Transverse colon (tissue), 4 donors: ENCODE results near the gene GNG7. TPM values are rescaled to one million over a fixed set of nuclear protein-coding genes. Genes with fewer than 3 reads are reported as not detected.

ENCODE experiments used
- DNase-seq: peaks from one replicate; pipeline ENCODE4 v3.0.0-alpha.2; 2019
- H3K27ac ChIP-seq, 4 donors: fragments of 200-600 bp; sonication (generic); 2 replicates each; pipeline ENCODE4 v1.5.1; 2016 to 2018; ENCODE audit warnings: inconsistent platforms in 4 of 4
- H3K27me3 ChIP-seq: fragments of 200-600 bp; sonication (generic); 2 replicates; pipeline ENCODE4 v1.5.1; 2017; ENCODE audit warnings: inconsistent platforms
- H3K36me3 ChIP-seq, 4 donors: fragments of 200-600 bp; sonication (generic); 2 replicates each; pipeline ENCODE4 v1.5.1; 2017 to 2019; ENCODE audit warnings: inconsistent platforms in 4 of 4
- H3K4me1 ChIP-seq, 4 donors: fragments of 200-600 bp; sonication (generic); 2 replicates each; pipeline ENCODE4 v1.5.1; 2017 to 2020; ENCODE audit warnings: inconsistent platforms in 4 of 4
- H3K4me3 ChIP-seq, 4 donors: fragments of 200-600 bp; sonication (generic); 1 replicate in 1 of 4; 2 replicates in 3 of 4; pipeline versions ENCODE4 v1.5.1 to v1.6.1; 2017 to 2019; ENCODE audit warnings: inconsistent platforms in 4 of 4
- H3K9me3 ChIP-seq, 2 donors: fragments of 200-600 bp; sonication (generic); 2 replicates each; pipeline ENCODE4 v1.5.1; 2017 to 2019; ENCODE audit warnings: inconsistent platforms in 2 of 2
- EP300 ChIP-seq: sonication (generic); formaldehyde crosslinking; IDR thresholded peaks from one replicate; pipeline ENCODE4 v1.6.1; 2017; ENCODE audit warnings: antibody characterized with exemption, low read depth
- POLR2A ChIP-seq: fragments of 450-650 bp; IDR thresholded peaks from one replicate; pipeline ENCODE4 v1.6.1; 2016; ENCODE audit warnings: antibody characterized with exemption, mild to moderate bottlenecking, moderate library complexity
- POLR2AphosphoS5 ChIP-seq, 3 donors: sonication (generic); formaldehyde crosslinking; IDR thresholded peaks; one replicate each; pipeline ENCODE4 v1.6.1; 2016; ENCODE audit warnings: antibody characterized with exemption in 3 of 3
- WGBS, 2 donors: methylation state at CpG; one replicate each; pipeline ENCODE4 v1.1.5; 2018; ENCODE audit warnings: low coverage in 1 of 2; 5-methylcytosine and 5-hydroxymethylcytosine counted together
- in situ Hi-C, 4 donors: fragments of 200-750 bp; cut with MboI; loops; one replicate each; pipeline versions ENCODE4 v1.15.0 to v1.15.1; 2017; ENCODE audit warnings: low sequenced_read_pairs in 3 of 4, low pct_ligation_motif_present in 1 of 4, low pct_unique_long_range_greater_than_20kb in 1 of 4
- intact Hi-C: fragments of 100-400 bp; cut with DNase I; formaldehyde crosslinking; loops from one replicate; pipeline ENCODE4 v1.15.1; 2023; ENCODE audit warnings: low total_unique reads
- total RNA-seq, 4 donors: library from RNA; depleted of rRNA; stranded (reverse); fragments of >200 nt; gene quantifications; one replicate each; pipeline ENCODE4 v1.1.0, GENCODE V29; 2016
- TF ChIP-seq, protein P1 (sequence below), 5 experiments: fragments of 200-600 bp in 3 of 5; fragments of 450-650 bp in 2 of 5; sonication (generic) in 3 of 5; IDR thresholded peaks; 1 replicate in 2 of 5; 2 replicates in 3 of 5; pipeline ENCODE4 v1.5.1; 2016 to 2017; ENCODE audit warnings: antibody characterized with exemption in 5 of 5, inconsistent platforms in 3 of 5, mild to moderate bottlenecking in 2 of 5, moderate library complexity in 1 of 5

GNG7 gene
- total RNA-seq, 4 donors from 2014 or later, result 1.6 to 13.1 (median 4.0) TPM

DNA sequence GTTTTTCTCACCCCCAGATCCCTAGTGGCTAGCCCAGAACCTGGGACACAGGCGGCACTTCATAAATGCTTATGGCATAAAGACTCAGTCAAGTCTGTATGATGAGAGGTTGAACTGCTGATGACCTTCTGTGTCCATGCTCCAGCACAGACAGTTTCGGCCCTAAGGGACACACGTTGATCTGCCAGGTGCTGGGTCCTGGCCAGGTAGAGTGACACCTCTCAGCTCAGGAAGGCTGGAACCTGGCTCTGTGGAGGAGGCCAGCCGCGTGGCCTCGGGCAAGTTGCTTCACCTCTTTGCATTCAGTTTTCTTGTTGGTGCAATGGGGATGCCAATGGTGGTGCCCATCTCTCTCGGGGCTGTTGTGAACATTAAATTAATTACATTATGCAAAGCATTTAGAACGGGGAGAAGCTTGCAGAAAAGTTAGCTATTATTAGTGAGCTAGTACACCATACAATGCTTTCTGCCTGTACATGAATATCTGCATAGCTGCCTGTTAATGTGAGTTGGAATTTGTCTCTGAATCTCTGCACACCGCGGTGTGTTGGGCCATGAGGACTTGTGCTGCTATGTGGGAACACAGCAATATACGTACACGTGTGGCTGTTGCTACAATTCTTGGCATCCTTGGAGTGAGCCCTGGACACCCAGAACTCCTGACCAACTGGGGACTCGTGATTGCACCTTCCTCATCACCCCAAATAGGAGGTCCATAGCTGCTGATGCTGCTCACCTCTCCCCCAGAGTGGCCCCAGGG lies 218.1 kb downstream of the GNG7 start:
- no peak for DNase-seq
- no peak overlapping the region for H3K4me3 ChIP-seq
- TF ChIP-seq POLR2AphosphoS5 (IDR thresholded peaks at IDR 0.05), result no peak
- TF ChIP-seq, protein P1, sequence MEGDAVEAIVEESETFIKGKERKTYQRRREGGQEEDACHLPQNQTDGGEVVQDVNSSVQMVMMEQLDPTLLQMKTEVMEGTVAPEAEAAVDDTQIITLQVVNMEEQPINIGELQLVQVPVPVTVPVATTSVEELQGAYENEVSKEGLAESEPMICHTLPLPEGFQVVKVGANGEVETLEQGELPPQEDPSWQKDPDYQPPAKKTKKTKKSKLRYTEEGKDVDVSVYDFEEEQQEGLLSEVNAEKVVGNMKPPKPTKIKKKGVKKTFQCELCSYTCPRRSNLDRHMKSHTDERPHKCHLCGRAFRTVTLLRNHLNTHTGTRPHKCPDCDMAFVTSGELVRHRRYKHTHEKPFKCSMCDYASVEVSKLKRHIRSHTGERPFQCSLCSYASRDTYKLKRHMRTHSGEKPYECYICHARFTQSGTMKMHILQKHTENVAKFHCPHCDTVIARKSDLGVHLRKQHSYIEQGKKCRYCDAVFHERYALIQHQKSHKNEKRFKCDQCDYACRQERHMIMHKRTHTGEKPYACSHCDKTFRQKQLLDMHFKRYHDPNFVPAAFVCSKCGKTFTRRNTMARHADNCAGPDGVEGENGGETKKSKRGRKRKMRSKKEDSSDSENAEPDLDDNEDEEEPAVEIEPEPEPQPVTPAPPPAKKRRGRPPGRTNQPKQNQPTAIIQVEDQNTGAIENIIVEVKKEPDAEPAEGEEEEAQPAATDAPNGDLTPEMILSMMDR (IDR thresholded peaks at IDR 0.05), result no peak
- TF ChIP-seq EP300, result no peak
- TF ChIP-seq POLR2A, result no peak
- H3K36me3 ChIP-seq, result no peaks in the 10 kb centered on the region
- H3K4me1 ChIP-seq, result peaks cover 4 to 22% (median 18%) of the 10 kb centered on the region in 4 donors
- peaks cover 5% of the 10 kb centered on the region for H3K27me3 ChIP-seq
- intact Hi-C loops (no loop called here), in situ Hi-C loops (no loop called here)
- peaks cover 6 to 7% of the 10 kb centered on the region in 2 donors for H3K9me3 ChIP-seq
- WGBS, 2 donors, result 86 to 100% methylated on average over 1 to 13 of the region's 13 CpGs
- H3K27ac ChIP-seq, result no peak overlapping the region

DNA sequence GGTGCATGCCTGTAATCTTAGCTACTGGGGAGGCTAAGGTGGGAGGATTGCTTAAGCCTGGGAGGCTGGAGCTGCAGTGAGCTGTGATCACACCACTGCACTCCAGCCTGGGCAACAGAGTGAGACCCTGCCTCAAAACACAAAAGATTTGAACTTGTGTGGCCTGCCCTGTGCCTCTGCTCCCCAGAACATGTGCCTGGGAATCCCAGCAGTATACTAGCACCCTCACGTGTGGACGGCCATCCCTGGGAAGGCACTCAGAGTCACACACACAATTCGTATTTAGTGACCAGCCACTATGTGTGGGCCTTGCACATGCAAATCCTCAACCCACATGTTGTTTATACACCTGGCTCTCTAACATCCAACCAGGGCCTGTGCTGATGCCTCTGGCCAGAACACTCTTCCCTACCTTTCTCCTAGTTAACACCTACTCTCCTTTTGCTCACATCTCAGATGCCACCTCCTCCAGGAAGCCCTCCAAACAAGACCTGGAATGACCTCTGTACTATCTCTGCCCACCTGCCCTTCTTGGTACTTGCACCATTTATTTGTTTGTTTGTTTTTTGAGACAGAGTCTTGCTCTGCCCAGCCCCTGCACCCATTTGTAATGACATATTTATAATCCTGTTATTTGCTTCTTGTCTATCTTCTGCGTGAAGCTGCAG lies 218.9 kb downstream of the GNG7 start:
- no peaks in the 10 kb centered on the region for H3K27me3 ChIP-seq
- DNase-seq, result no peak
- no peaks in the 10 kb centered on the region for H3K36me3 ChIP-seq
- H3K27ac ChIP-seq, result no peak overlapping the region
- peaks cover 3 to 21% (median 18%) of the 10 kb centered on the region in 4 donors for H3K4me1 ChIP-seq
- intact Hi-C loops (no loop called here), in situ Hi-C loops (no loop called here)
- 85% methylated on average over 4 of the region's 4 CpGs; no CpG with 5 or more reads in 1 of the 2 donors for WGBS, 2 donors
- peaks cover 6 to 7% of the 10 kb centered on the region in 2 donors for H3K9me3 ChIP-seq
- no peak for TF ChIP-seq EP300
- TF ChIP-seq POLR2A, result no peak
- TF ChIP-seq POLR2AphosphoS5 (IDR thresholded peaks at IDR 0.05), result no peak
- TF ChIP-seq, protein P1 (IDR thresholded peaks at IDR 0.05), result no peak
- no peak overlapping the region for H3K4me3 ChIP-seq

DNA sequence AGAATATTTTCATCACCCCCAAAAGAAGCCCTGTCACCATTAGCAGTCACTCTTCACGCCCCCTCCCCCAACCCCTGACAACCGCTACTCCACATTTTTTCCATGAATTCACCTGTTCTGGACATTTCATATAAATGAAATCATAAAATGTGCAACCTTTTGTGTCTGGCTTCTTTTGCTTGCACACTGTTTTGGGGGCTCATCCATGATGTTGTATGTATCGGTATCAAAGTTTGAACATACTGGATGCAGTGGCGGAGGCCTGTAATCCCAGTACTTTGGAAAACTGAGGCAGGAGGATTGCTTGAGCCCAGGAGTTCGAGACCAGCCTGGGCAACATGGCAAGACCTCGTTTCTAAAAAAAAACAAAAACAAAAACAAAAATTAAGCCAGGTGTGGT lies 219.4 kb downstream of the GNG7 start:
- Histone ChIP-seq H3K27me3 (no peaks in the 10 kb centered on the region), H3K4me3 (no peak overlapping the region), H3K27ac (no peak overlapping the region), H3K36me3 (no peaks in the 10 kb centered on the region), H3K9me3 (peaks cover 6 to 7% of the 10 kb centered on the region in 2 donors), H3K4me1 (peaks cover under 1 to 20% (median 18%) of the 10 kb centered on the region in 4 donors)
- intact Hi-C loops, result no loop called here
- no peak for DNase-seq
- 75 to 76% methylated on average over 6 of the region's 6 CpGs for WGBS, 2 donors
- TF ChIP-seq POLR2AphosphoS5 (IDR thresholded peaks at IDR 0.05) (no peak), EP300 (no peak), POLR2A (no peak)
- TF ChIP-seq, protein P1 (IDR thresholded peaks at IDR 0.05), result no peak
- in situ Hi-C loops, result no loop called here

DNA sequence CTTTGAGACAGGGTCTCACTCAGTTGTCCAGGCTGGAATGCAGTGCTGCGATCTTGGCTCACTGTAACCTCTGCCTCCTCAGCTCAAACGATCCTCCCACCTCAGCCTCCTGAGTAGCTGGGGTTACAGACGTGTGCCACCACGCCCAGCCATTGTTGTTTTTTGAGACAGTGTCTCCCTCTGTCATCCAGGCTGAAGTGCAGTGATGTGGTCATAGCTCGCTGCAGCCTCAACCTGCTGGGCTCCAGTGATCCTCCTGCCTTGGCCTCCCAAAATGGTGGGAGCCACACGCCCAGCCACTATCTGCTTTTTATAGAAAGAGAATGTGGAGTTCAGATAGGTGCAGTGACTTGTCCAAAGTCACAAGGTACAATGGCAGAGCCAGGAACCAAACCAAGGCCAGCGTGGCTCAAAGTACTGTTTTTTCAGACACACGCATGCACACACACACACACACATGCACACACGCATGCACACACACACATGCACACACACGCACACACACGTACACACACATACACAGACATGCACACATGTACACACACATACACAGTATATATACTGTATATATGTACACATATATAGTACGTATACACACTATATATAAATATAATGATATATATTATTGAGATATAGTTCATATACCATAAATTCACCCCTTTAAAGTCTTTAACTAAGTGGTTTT lies 220.0 kb downstream of the GNG7 start:
- Histone ChIP-seq H3K4me3 (no peak overlapping the region), H3K27ac (no peak overlapping the region), H3K9me3 (peaks cover 6 to 7% of the 10 kb centered on the region in 2 donors), H3K36me3 (no peaks in the 10 kb centered on the region), H3K4me1 (peaks cover 0 to 20% (median 19%) of the 10 kb centered on the region in 4 donors), H3K27me3 (no peaks in the 10 kb centered on the region)
- no peak for DNase-seq
- TF ChIP-seq POLR2AphosphoS5 (IDR thresholded peaks at IDR 0.05) (no peak), POLR2A (no peak), EP300 (no peak)
- TF ChIP-seq, protein P1 (IDR thresholded peaks at IDR 0.05), result no peak
- WGBS, 2 donors, result 63 to 78% methylated on average over 7 to 12 of the region's 12 CpGs
- in situ Hi-C loops, result no loop called here
- intact Hi-C loops, result no loop called here
